Spinal cord (tissue), 10 donors: ENCODE data around the gene STARD3NL. TPM values are rescaled to one million over a fixed set of nuclear protein-coding genes. Genes with fewer than 3 reads are reported as not detected.
"Not testable (repeated sequence)": the region's sequence is repeated elsewhere in the genome, so short reads cannot be mapped to it uniquely, and the experiment has no call there.

Experiments used
- DNase-seq, 6 donors: peaks; one replicate each; pipeline versions ENCODE4 v3.0.0 to v3.0.0-alpha.2; 2013 to 2015; ENCODE audit warnings: low spot score in 6 of 6, low read depth in 4 of 6
- H3K27ac ChIP-seq: one replicate; pipeline ENCODE4 v1.5.1; 2013; ENCODE audit warnings: low read depth, low read length, control low read depth
- H3K27me3 ChIP-seq: one replicate; pipeline ENCODE4 v1.6.1; 2013; ENCODE audit warnings: low read length; ENCODE audit not compliant: control insufficient read depth, insufficient read depth
- H3K36me3 ChIP-seq: one replicate; pipeline ENCODE4 v1.6.1; 2013; ENCODE audit warnings: low read length; ENCODE audit not compliant: control insufficient read depth, insufficient read depth
- H3K4me1 ChIP-seq: one replicate; pipeline ENCODE4 v1.6.1; 2013; ENCODE audit warnings: low read length; ENCODE audit not compliant: control insufficient read depth, insufficient read depth
- H3K4me3 ChIP-seq: one replicate; pipeline ENCODE4 v1.5.1; 2013; ENCODE audit warnings: low read depth, low read length, control low read depth
- H3K9me3 ChIP-seq: one replicate; pipeline ENCODE4 v1.6.1; 2013; ENCODE audit warnings: low read length; ENCODE audit not compliant: control insufficient read depth, insufficient read depth
- WGBS: methylation state at CpG from one replicate; pipeline ENCODE4 v1.1.5; 2013; ENCODE audit warnings: missing lambda C conversion rate; ENCODE audit not compliant: insufficient coverage; 5-methylcytosine and 5-hydroxymethylcytosine counted together
- polyA plus RNA-seq, 2 donors: library from polyadenylated mRNA; unstranded; fragments of 120-200 nt; gene quantifications; one replicate each; pipeline ENCODE4 v1.2.1, GENCODE V29; 2013; ENCODE audit not compliant: insufficient read length in 2 of 2
- total RNA-seq, 2 donors: library from RNA; depleted of rRNA in 1 of 2; stranded (reverse); fragments of 120-200 nt in 1 of 2; fragments of >200 nt in 1 of 2; gene quantifications; one replicate each; pipeline versions ENCODE4 v1.2.3 to v1.2.4, GENCODE V29; 2013 to 2014
- donor health status: healthy.

The STARD3NL gene
- total and polyA plus RNA-seq, 4 donors: 79.7 to 111 (median 97.9) TPM

- not testable (repeated sequence) for H3K27ac ChIP-seq, DNase-seq, H3K9me3 ChIP-seq, H3K27me3 ChIP-seq, H3K36me3 ChIP-seq, H3K4me1 ChIP-seq, H3K4me3 ChIP-seq
- no CpG with 5 or more reads among the region's 3 CpGs for WGBS
Measured at GRCh38 chr7:38249849-38250248, 71.8 kb downstream of the STARD3NL start.

- DNase-seq: no peak
- no peak overlapping the region for H3K27ac ChIP-seq
- WGBS: no CpG with 5 or more reads among the region's 2 CpGs
- no peaks in the 10 kb centered on the region for H3K27me3 ChIP-seq
- H3K4me3 ChIP-seq: no peak overlapping the region
- H3K4me1 ChIP-seq: no peaks in the 10 kb centered on the region
- no peaks in the 10 kb centered on the region for H3K36me3 ChIP-seq
- no peaks in the 10 kb centered on the region for H3K9me3 ChIP-seq
Measured at GRCh38 chr7:38257350-38257677, 79.3 kb downstream of the STARD3NL start.

GRCh38 chr7:38259157-38259556, 81.1 kb downstream of the STARD3NL start:
- H3K4me1 ChIP-seq, H3K36me3 ChIP-seq, H3K27ac ChIP-seq, H3K9me3 ChIP-seq, DNase-seq, H3K27me3 ChIP-seq, H3K4me3 ChIP-seq: not testable (repeated sequence)
- 96% methylated on average over 6 of the region's 8 CpGs for WGBS

GRCh38 chr7:38261601-38262000, 83.6 kb downstream of the STARD3NL start:
- not testable (repeated sequence) for H3K4me3 ChIP-seq, H3K27me3 ChIP-seq, H3K36me3 ChIP-seq, H3K9me3 ChIP-seq, DNase-seq, H3K4me1 ChIP-seq, H3K27ac ChIP-seq
- 100% methylated on average over 3 of the region's 12 CpGs for WGBS

GRCh38 chr7:38262026-38262425, 84.0 kb downstream of the STARD3NL start:
- no CpG with 5 or more reads among the region's 2 CpGs for WGBS
- not testable (repeated sequence) for H3K36me3 ChIP-seq, H3K9me3 ChIP-seq, H3K4me3 ChIP-seq, H3K27ac ChIP-seq, H3K4me1 ChIP-seq, DNase-seq, H3K27me3 ChIP-seq

- no CpG with 5 or more reads among the region's 5 CpGs for WGBS
- H3K27ac ChIP-seq: no peak overlapping the region
- no peak overlapping the region for H3K4me3 ChIP-seq
- H3K36me3 ChIP-seq: no peaks in the 10 kb centered on the region
- no peaks in the 10 kb centered on the region for H3K9me3 ChIP-seq
- no peaks in the 10 kb centered on the region for H3K4me1 ChIP-seq
- no peak for DNase-seq
- no peaks in the 10 kb centered on the region for H3K27me3 ChIP-seq
Measured at GRCh38 chr7:38262545-38262944, 84.5 kb downstream of the STARD3NL start.

- not testable (repeated sequence) for H3K9me3 ChIP-seq, H3K27me3 ChIP-seq, DNase-seq, H3K27ac ChIP-seq, H3K36me3 ChIP-seq, H3K4me1 ChIP-seq, H3K4me3 ChIP-seq
- WGBS: 33% methylated on average over 1 of the region's 1 CpG
Measured at GRCh38 chr7:38263274-38263673, 85.2 kb downstream of the STARD3NL start.

GRCh38 chr7:38264602-38265001, 86.6 kb downstream of the STARD3NL start:
- not testable (repeated sequence) for H3K36me3 ChIP-seq, H3K4me1 ChIP-seq, H3K27ac ChIP-seq, H3K9me3 ChIP-seq, DNase-seq, H3K27me3 ChIP-seq, H3K4me3 ChIP-seq
- no CpG with 5 or more reads among the region's 1 CpG for WGBS

GRCh38 chr7:38265958-38266357, 87.9 kb downstream of the STARD3NL start:
- H3K4me3 ChIP-seq, H3K4me1 ChIP-seq, H3K36me3 ChIP-seq, DNase-seq, H3K9me3 ChIP-seq, H3K27me3 ChIP-seq, H3K27ac ChIP-seq: not testable (repeated sequence)
- no CpG with 5 or more reads among the region's 3 CpGs for WGBS

GRCh38 chr7:38269704-38270346, 91.8 kb downstream of the STARD3NL start:
- not testable (repeated sequence) for H3K4me3 ChIP-seq, H3K9me3 ChIP-seq, DNase-seq, H3K27ac ChIP-seq, H3K27me3 ChIP-seq, H3K4me1 ChIP-seq, H3K36me3 ChIP-seq
- 86% methylated on average over 3 of the region's 4 CpGs for WGBS
